NCI-H1436 (cell line): ENCODE measurements around the gene POU4F1.
A peak's percentile ranks its signal among the peaks of the same experiment; 100 is the strongest.

ENCODE experiments used
- DNase-seq: peaks from one replicate; lab custom pipeline; 2025; lab: John Stamatoyannopoulos, UW

POU4F1 gene

DNA sequence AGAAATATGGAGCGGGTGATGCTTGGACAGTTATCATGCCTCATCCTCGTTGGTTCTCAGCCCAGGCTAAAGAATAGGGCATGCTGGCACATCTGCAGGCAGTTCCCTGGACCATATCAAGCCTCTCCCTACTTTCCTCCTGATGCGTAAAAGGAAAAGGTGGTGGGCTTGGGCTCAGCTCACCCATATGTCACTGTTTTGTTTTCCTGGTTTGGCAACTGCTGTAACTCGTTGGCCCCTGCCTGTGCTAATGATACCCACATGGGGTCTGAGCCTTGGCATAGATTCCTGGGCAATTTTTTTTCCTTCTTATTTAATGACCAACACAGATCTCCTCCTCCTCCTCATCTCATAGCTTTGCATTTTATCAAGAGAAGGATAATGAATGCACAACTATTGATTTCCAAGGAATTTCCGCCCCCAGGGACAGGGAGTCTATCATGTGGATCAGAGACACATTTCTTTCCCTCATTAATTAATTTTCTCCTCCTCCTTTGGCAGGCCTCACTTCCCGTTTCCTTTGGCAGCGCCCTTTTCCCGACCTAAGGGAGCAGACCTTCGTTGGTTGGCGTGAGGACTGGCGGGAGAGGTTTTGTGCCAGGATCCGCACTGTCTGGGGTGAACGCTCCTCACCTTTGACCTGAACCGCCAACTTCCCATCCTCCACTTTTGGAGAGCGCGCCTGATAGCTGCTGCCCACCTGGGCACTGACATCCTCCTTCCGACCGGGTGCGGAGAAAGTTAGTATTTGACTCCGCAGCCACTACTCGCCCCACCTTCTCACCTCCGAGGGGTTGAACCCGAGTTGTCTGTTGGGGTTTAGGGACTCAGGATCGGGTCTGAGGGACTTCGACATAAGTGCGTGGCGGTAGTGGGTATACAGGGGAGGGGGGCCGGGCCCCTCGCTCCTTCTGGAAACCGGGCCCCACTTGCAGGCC is 3.4 kb upstream of the POU4F1 start:
- no peak for DNase-seq

DNA sequence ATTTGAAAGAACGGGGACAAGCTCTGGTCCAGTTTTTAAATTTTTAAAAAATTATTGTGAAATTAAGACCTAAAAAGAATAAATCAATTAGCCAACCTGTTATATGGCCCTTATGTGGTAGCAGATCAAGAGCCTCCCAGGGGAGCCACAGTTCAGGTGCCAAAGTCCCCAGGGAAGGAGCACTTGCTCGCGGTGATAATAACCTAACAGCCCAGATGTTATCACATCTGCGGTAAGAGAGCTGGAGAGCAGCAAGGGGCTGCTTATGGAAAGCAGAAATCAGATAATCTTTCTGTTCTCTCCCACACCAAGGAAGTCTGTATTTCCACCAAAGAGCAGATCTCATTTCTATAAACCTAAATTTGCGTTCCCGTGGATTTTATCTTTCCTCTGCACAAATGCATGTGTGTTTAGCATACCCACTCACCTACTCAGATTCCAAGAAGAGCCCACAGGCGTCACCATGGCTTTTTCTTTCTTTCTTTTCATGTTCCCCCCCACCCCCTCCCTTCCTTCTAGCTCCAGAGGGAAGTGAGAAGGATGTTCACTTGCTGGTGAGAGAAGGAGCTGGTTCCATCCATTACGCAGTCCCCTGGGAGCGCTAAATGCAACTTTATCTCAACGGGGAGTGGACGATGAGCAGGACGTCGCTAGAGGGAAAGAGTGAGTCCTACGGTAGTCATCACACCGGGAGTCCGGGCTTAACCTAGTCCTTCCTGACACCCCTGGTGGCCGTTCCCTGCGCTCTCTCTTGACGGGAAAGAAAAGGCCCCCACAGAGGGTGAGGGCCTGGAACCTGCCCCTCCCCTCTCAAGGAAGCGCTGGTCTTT is 1.6 kb upstream of the POU4F1 start:
- peak; percentile 70 for DNase-seq

DNA sequence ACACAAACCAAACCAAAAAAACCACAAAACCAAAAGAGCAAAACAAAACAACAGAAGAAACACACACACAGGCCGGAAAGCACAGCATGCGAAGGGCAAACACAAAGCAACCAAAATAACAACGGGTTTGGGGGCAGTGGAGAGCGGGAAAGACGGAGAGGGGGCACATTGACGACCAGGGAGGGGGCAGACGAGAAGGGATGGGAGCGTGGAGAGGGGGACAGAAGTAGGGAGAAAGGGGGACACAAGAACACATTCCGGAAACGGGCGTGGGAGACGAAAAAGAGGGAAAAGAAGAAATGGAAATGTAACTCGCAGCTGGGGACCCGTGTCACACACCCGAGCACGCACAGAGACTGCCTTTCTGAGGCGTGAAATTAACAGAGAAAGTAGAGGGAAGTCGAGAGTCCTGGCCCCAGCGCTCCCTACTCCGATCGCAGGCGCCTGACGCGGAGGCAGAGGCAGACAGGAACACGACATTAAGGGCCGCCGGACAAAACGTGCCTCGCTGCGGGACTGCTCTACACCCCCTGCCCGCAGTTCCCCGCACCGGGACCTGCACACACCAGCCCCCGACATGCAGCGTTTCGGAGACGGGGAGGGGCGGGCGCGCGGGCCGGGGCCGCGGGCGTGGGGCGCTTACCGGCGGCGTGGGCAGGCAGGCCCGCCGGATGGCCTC is 652 bp downstream of the POU4F1 start:
- no peak for DNase-seq

DNA sequence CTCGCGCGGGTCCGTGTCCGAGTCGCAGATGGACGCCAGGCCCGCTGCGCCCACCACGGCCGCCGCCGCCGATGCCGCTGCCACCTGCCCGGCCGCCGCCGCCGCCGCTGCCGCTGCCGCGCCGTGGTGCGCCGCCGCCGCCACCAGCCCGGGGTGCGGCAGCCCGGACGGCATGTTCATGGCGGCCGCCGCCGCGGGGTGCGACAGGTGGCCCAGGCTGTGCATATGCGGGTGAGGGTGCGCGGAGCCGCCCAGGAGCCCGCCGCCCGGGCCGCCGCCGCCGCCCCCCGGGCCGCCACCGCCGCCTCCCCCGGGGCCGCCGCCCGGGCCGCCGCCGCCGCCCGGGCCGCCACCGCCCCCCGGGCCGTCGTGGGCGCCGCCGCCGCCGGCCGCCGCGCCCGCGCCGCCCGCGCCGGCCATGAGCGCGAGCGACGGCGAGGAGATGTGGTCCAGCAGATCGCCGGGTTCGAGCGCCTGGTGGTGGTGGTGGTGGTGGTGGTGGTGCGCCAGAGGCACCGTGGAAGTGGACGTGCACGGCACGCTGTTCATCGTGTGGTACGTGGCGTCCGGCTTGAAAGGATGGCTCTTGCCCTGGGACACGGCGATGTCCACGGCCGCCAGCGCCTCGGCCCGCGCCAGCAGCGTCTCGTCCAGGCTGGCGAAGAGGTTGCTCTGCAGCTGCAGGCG is 1.3 kb downstream of the POU4F1 start:
- no peak for DNase-seq

DNA sequence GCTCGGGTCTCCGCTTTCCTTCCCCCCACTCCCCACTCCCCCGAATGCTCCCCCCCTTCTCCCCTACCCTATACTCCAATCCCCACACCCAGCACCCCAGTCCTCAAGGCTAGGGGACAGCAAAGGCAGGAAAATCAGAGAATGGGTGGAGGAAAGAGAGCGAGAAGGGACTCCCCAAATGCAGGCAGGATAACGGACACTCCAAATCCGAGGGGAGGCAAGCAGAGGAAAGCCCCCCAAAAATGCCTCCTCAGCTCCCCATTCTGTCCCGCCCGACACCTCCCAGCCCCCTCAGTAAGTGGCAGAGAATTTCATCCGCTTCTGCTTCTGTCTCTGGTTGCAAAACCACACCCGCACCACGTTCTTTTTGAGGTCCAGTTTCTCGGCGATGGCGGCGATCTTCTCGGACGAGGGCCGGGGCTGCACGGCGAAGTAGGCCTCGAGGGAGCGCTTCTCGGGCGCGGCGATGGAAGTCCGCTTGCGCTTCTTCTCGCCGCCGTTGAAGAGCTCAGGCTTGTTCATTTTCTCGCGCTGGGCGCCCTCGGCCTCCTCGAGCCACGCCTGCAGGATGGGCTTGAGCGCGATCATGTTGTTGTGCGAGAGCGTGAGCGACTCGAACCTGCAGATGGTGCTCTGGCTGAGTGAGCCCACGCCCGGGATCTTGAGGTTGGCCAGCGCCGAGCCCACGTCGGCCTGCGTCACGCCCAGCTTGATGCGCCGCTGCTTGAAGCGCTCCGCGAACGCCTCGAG is 2.1 kb downstream of the POU4F1 start:
- no peak for DNase-seq

DNA sequence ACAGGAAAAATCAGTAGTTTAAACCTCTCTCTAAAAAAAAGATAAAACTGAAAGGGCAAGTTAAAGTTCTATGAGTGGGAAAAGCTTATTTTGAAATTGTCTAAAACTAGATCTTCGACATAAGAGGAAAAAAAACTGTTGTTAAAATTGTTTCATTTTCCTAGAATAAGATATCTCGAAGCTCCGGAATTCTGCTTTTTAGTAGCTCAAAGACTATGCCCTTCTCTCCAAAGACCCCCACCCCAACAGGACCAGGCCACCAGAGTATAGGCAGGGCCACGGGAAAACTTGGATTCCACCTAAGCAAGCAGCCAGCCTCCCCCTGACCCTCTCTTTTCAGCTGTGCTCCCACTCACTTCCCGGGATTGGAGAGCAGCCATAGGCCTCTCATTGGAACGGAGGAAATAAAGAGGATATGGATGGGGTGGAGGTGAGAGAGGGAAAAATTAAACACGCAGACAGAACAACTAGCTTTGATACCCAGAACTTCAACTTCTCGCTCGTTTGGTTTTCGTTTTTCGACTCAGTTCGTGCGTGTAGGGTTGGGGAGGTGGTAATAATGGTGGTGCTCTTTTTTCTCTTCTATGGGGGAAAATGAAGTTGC is 3.0 kb downstream of the POU4F1 start:
- no peak for DNase-seq

DNA sequence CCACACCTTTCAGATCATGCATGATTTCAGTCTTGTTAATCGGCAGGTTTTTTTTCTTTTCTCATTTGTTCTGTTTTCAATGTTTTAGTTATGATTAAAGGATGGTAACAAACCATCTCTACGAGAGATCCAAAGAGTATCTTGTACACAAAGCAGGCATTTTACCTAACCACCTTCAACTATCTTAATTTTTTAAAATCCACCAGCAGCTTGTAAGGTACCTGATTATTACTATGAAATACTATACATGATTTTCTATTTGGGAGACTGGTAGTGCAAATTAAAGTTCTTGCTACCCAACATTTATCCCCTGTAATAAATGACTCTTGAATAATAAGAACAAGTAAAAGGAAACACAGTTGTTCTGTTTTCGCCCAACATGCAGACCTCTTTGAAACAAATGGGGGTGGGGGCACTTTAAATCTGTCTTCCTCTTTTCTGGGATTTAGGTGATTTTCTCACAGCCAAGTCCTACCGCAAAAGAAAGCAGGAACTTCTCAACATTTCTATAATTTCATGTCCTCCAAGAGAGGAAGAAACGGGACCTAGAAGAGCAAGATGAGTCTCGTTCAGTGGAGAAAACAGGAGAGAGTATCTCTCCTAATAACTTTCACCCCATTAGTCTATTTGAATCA is 3.6 kb downstream of the POU4F1 start:
- DNase-seq = no peak

DNA sequence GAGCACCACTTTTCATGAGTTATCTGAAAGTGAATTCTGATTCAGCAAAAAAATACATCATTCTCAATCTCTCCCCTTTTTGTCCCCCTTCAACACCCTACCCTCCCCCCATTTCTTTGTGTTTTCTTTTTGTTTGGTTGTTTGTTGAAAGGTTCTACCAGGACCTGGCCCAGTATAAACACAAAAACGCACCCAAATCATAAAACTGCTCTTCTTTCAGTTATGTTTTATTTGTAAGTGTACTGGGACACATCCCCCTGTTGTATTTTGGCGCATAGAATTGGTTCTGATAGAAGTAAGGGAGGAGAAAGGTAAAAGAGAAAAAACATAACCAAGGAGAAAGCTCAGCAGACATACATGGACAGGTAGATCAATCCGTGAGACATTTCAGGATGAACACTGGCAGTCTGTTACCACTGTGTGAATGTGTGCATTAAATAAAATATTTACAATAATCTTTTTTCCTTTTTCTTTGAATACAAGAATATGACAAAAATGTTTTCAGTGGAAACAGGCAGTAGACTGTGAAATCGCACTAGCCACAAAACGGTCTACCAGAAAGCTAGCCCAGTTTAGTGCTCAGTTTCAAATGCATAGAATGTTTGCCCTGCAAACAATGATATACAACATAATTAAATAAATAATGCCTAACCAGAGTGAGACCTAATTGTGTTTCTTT is 4.2 kb downstream of the POU4F1 start:
- DNase-seq = no peak

DNA sequence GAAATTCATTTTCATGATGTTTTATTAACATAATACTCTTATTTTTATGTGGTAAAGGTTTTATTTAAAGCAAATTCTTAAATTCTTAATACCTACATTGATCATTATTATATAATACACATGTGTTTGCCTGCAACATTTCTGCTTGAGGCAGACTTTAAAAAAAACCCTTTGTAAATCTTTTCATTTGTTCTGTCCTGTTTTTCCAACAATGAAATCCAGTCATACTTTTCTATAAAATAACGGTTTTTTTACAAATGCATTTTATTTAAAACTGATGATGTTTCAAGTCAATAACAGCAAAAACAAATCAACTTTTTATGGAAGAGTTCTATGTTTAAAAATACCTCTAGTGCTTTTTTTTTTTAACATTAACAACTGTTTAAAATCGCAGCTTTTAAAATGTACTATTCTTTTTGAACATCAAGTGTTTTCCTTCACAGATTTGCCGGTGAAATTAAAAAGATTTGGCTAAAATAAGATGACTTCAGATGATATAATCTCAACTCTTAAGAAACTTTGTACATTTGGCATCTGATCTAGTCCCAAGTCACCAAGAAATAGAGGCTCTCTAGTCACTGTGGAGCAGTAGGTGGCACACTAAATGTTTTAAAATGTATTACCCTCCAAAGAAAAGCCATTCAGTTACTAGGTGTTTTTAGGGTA is 5.1 kb downstream of the POU4F1 start:
- DNase-seq = no peak

DNA sequence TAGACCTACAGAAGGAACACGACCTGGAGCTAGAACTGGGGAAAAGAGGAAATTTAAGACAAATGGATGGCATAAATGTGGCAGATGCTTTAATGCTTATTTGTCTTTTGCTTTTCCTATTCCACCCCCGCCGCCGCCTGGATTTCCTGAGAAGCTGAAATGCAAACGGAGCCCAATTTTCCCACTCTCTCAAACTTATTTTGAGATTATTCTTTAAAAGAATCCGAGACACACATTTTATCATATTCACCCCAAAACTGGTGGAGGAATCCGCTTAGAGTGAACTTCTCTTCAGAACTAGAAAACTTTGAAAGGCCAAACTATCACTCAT is 5.8 kb downstream of the POU4F1 start:
- no peak for DNase-seq

DNA sequence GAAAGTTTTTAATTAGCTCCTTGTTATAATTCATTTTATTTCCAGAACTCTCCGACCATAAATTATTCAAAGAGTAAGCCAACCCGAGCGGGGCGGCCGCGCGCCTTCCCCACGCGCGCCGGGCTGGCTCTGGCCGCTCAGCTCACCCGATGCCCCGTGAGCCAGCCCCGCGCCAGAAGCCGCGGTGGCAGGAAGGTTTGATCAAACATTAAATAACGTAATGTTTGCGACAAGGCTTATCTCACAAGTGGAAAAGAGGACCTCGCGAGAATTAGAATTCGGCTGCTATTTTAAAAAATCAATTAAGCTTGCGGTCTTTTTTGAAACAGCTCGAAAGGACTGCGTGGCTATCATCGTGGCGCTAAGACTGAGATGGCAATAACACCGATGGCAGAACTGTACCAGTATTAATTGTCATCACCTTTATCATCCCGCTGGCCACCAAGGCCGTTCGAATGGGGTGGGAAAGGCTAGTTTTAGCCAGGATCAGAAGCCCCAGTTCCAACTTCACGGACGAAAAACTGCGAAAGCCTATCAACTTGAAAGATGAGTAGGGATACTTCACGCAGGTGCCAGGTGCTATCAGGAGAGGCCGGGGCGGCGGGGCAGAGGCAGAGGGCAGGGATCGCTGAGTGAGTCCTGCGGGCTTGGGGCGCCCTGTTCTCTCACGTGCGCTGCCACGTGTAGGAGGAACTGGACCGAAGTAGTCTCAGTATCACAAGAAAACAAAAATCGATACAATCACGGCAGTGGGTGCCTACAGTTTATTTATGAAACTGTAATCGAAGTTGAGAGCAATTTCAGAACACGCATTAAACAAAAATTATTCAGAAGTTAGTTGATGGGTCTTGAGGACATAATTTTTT is 6.4 kb downstream of the POU4F1 start:
- DNase-seq = no peak

DNA sequence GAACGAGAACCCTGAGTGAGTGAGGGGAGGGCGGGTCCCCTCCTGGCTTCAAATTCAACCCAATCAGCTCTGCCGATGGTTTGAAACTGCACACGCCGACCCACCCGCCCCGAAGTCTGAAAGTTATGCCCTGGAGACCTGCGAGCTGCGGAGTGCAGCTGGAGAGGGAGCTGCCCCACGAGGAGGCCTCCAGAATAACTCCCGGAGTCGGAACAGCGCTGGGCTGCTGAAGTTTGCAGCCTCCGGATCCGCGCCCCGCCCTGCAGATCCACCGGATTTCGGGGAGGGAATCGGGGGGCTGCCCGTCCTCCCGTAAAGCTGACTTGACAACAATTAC is 7.0 kb downstream of the POU4F1 start:
- DNase-seq = no peak

DNA sequence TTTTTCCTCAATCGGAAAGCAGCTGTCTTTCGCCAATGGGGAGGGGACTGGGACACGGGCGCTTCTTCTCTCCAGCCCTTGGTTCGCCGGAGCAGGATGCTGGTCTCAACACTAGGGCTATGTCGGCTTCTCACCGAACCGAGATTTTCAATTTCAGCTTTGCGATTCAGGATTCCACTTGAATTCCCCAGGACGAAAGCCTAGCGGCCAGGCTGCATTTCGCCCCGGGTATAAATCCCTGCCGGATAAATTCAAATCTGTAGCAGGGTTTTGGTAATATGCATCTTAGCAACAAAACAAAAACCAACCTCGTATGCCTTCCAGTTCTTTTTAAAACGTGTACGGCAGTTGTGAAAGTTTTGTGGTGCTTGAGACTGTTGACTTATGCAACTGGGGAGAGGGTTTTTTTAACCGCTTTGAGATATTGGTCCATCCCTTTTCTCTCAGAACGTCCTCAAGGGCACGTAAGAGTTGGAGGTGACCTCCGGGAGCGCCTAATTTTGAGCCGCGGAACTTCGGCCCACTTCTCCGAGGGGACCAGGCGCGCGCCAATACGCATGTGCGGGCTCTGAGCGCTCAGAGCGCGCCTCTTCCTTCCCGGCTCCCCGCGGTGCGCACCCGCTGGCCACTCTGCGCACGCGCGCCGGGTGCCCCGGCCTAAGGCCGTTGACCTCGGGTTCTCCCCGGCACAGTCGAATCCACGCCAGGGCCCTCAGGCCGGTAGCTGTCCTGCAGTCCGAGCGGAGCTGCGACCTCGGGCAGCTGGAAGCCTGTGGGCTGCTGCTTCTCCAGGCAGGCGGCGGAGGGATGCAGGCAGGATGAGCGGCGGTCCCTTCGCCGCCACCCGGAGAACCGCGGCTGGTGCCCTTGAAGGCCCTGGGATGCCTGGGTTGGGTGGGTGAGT is 7.6 kb downstream of the POU4F1 start:
- no peak for DNase-seq

DNA sequence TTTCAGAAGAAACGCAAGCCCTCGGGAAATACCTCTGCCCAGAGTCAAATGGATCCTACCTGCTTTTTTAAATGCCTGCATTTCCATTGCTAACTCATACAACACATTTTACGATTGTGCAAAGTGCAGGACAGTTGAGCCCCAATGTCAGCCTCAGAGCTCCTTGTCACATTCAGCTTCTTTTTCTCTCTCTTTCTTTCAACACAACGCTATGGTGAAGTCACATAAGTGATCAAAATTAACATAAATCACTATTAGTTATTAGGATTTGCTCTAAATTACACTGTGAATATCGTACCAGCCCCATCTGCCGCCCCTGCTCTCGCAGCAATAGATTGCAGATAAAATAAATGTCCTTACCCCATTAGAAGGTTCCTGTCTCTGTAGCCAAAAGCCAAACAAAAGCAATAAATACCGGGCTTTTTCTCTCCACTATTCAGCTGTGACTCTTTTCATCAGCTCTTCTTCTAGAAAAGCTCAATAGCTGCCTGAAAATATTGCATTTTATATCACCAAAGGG is 8.8 kb downstream of the POU4F1 start:
- DNase-seq = no peak

DNA sequence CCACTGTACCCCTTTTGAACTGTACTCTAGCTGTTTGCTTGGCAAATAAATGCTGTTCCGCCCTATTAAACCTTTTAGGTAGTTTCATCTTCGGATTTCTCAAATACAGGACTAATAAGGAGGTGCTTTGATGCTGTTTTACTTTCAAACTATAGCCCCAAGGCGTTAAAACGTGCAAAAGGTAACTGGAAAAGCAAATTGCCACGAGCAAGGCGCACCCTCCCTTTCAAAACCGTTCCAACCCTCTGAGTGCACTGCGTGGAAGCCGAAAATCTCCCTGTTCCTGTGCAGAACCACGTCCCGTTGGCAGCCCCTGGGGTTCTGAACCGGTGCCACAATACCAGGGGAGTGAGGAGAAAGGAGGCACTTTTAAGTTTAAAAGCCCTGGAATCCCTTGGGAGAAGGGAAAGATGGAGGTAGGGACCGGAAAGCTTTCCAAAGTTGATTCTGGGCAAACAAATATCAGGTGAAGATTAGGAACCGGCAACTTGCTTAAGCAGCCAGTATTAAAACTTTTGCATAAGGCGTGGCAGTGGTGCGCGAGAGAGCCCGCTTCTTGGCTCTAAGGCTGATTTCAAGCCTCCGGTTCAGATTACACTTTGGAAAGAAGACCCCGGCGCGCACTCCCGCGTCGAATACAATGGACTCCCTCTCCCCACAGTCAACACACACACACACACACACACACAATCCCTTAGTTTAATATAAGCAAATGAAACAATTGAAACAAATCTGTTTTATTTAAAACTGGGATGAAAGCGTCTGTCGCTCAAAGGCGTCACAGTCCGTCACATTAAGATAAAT is 9.5 kb downstream of the POU4F1 start:
- peak; percentile 13 for DNase-seq

DNA sequence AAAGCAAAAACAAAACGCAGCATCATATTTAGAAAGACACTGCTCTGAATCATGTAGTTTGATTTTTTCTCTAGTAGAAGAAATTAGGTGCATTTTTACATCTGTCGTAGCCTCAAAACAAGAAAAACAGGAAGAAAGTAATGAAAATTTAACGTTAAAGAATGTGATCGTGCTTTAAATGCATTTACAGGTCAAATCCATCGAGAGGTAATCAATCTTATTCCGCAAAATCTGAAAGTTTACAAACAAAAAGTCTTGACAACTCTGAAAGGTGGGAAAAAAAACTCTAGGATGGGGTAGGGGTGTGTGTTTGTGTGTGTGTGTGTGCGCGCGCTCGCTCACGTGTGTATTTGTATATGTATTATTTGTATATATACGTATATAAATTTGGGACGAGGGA is 10.2 kb downstream of the POU4F1 start:
- no peak for DNase-seq
